Stimulated activated CD8-positive, alpha-beta memory T cell treated with anti-CD3 and anti-CD28 coated beads, Interleukin-7, amount 100 ng/mL, for 4 hours (primary cell): ENCODE measurements around the gene TMEM125.
A peak's percentile ranks its signal among the peaks of the same experiment; 100 is the strongest.

Experiments
- DNase-seq, 2 donors: peaks; one replicate each; pipeline ENCODE4 v3.0.0-alpha.2; 2020; ENCODE audit warnings: low read depth in 2 of 2

TMEM125 gene

GRCh38 chr1:43269627-43270375 is at the start of gene TMEM125:
Gene TMEM125, plus strand, starts transcription at chr1:43269983. Its CDS starts 2,740 bp downstream, at chr1:43272723.
- DNase-seq: no peak

DNA sequence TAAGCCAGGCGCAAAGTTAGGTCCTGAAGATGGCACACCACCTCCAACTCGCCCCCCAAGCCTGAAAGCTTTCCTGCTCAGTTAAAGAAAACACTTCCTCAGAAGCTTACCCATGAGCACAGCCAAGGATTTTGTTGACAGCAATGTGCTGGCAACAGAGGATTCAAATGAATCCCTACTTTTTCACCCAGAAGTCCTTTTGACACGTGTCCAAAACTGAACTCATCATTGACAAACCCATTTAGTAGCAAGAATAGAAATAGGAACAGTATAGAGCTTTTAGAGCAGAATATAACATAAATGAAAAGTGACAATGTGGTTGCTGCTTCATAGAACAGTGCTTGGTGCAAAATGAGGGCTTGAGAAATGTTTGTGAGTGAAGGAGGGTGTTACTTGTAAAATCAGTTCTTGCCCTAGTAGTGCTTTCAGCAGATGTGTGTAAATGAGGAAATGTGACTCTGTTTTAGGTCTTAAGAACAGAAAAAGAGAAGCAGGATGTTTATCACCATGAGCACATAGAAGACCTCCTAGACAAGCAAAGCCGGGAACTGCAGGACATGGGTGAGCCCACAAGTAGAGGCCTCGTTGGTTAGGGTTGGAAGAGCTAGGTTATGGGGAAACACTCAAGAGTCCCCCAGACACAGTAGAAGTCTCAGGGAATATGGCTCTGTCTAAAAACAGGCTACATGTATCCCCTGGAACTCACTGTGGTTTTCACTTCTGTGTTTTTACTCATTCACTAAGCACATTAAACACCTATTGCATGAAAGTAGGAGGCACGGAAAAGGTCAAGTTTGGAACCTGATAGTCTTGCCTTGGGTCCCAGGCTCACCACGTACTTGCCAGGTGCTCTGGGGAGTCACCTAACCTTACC is 48.6 kb upstream of the TMEM125 start:
- no peak for DNase-seq

DNA sequence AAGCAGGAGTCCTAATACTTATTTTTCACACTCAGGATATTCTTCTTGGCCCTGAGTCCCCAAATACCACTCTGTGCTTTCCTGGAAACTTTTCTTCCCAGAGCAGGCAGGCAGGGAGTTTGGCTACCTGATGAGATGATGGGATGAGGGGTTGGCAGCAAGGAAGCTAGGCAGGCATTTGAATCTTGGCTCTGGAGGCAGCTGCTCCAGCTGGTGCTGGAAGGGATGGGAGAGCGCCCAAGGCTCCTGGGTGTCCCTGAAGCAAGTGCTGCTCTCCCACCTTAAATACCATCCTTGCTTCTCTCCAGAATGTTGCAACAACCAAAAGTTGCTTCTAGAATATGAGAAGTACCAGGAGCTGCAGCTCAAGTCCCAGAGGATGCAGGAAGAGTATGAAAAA is 48.0 kb upstream of the TMEM125 start:
- no peak for DNase-seq

DNA sequence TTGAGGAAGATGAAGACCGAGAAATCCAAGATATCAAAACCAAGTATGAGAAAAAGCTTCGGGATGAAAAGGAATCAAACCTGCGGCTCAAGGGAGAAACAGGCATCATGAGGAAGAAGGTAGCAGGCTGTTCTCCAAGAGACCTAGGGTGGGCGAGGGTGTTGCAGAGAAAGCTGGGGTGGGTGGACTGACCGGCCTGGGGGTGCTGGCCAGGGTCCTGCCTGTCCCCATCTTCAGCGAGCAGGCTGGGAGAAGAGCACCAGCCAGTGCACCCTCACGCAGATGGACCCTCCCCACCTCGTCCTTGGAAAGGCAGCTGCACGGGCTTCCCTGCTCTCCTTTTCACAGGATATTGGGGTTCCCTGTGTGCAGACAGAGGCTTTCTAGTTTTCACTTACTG is 46.9 kb upstream of the TMEM125 start:
- DNase-seq: no peak

DNA sequence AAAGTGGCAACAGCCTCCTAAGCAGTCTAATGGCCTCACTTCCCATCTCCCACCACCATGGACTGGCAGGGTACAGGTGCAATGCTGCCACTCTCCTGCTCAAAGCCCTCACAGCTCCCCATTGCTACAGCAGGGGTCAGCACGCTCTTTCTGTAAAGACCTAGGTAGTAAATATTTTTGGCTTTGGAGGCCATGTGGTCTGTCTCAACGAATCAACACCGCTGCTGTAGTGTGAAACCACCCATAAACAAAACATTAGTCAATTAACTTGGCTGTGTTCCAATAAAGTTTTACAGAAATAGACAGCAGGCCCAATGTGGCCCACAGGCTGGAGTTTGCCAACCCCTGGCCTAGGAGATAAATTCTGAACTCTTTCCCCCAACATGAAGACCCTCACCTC is 44.6 kb upstream of the TMEM125 start:
- DNase-seq: no peak

DNA sequence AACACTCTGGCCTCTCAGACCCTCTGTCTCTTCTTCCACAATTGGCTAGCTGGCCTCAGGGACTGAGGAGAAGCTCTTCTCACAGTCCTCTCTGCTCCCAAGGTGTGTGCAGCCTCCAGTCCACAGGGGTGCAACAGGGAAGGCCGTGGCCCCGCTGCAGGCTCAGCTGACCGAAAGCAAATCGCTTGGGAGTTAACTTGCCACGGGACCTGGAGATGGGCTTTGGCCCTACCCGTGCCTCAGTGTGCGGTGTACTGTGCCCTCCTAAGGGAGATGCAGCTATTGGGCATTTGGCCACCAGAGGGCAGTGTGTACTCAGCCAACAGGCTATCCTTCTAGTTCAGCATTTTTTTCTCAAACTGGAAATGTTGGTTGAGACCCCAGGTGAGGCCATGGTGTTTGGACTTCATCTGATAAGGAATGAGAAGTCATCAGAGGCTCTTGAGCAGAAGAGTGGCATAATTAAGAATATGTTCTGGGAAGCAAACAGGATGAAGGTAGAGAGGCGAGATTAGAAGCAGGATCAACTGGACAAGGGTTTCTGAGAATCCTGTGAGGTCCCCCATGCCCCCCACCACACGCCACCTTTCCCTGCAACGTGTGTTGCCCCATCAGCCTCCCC is 42.5 kb upstream of the TMEM125 start:
- DNase-seq: peak; percentile 67 to 76

DNA sequence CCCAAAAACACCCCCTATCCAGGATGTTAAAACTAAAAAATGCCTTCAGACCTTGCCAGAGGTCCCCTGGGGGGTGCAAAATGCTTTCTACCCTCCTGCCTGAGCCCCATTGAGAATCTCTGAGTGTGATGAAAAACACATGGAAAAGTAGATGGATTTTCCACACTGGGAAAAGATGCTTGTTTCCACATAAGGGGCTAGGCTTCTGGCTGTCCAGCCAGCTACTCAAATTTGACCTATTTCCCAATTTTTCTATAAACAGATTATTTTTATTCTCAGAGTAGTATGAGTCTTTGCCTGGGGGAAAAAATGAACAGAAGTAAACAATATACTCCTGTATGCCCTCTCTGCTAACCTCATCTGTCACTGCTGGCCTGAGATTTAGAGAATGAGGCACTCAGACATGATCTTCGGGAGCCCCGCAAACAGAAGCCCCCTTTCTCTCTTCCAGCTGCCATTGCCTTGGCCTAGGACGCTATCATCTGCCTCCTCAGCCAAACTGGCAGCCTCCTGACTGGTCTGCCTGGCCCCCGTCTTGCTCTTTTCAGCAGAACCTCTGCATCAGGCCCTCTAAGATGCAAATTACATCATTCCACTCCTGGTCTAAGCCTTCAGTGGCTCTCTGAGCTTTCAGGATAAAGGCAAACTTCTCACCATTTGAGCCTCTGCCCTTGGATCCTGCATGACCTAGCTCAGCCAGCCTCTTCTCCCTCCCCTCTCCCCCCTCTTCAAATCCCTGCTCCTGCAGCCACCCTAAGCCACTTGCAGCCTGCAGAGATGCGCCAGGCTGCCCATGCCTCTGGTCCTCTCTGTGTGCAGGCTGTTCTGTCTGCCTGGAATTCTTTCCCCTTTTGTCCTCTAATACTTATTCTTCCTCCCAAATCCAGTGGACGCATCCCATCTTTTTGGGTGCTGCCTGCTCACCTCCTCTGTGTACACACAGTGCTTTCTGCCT is 39.7 kb upstream of the TMEM125 start:
- DNase-seq: no peak

DNA sequence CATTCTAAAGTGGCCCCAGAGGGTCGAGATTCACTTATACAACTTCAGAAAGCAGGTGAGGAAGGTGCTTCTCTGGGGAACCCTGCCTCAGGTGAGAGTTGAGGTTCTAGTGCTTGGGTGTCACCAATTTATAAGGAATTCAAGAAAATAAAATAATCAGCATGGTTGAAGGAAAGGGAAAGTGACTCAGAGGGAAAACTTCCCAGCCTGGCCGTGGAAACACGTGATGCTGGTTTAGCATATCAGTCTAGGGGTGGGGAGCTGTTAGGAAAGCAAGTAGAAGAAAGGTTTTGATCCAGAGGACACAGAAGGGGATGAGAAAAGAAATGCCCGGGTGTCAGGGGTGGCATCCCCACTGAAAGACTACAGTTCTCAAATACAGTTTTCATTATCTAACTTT is 37.7 kb upstream of the TMEM125 start:
- no peak for DNase-seq

- no peak for DNase-seq
Measured at GRCh38 chr1:43232482-43232881, 37.3 kb upstream of the TMEM125 start.

GRCh38 chr1:43233631-43234030 is 36.2 kb upstream of the TMEM125 start:
- no peak for DNase-seq

DNA sequence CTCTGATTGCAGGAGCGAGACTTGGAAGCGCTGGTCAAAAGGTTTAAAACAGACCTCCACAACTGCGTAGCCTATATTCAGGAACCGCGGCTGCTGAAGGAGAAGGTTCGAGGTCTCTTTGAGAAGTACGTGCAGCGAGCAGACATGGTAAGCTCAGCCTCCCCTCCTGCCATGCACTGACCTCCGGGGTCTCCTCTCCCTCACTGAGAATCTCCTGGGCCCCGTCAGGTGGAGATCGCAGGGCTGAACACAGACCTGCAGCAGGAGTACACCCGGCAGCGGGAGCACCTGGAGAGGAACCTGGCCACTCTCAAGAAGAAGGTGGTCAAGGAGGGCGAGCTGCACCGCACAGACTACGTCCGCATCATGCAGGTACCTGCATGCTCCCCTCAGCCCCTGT is 35.5 kb upstream of the TMEM125 start:
- no peak for DNase-seq

DNA sequence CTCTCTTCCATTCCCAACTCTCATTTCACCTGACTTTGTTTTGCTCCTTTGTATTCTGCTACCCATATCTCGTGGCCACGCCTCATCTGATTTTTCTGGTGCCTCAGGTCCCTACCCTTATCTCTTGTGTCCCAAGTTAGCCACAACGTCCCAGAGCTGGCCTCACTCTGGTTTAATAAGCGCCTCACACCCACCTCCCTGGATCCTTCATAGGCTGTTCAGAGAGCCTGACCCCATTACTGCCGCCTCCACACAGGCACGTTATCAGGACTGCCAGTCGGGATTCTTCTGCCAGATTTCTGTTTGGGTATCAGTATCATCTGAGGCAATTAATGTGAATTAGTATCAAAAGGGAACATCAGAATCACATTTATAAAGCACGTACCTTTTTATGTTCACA is 34.7 kb upstream of the TMEM125 start:
- DNase-seq: no peak

- DNase-seq: no peak
Measured at GRCh38 chr1:43235451-43236121, 34.2 kb upstream of the TMEM125 start.

- DNase-seq: no peak
Measured at GRCh38 chr1:43237121-43237520, 32.7 kb upstream of the TMEM125 start.

GRCh38 chr1:43238085-43238484 is 31.7 kb upstream of the TMEM125 start:
- DNase-seq: no peak

DNA sequence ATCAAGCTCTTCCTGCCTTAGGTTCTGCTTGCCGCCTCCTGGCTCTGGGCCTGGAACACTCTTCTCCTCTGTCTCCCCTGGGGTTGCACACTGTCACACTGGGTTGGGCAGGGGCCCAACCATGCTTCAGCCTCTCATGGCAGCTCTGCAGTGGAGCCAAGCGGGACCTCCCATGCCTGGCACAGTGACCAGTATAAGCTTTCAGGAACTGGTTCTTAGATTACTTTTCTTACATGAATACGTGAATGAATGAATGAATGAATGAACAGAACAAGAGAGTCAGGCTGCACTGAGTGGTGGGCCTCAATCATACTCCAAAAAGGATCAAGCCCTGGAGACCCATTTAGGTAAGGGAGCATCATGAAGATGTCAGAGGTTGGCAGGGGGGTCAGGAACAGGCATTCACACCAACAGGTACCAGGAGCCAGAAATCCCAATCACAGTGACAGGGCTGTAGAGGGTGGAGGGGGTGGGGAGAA is 30.8 kb upstream of the TMEM125 start:
- no peak for DNase-seq

GRCh38 chr1:43239484-43239883 is 30.3 kb upstream of the TMEM125 start:
- DNase-seq: no peak

DNA sequence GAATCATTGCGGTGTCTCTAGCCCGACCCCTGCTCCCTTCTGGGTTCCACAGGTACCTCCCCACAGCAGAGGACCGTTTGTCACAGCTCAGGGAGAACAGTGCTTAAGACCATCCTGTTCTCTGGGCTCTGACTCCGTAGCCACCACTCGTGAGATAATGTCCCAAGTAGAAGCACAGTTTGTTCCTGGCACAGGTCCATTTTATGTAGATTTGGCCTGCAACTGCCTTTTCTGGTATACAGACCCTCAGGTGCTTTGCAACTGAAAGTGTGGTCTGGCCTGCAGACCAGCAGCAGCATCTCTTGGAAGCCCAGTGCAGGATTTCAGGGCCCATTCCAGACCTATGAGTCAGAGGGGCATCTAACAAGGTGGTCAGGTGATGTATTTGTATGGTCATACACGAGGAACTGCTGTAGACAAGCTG is 28.4 kb upstream of the TMEM125 start:
- no peak for DNase-seq

DNA sequence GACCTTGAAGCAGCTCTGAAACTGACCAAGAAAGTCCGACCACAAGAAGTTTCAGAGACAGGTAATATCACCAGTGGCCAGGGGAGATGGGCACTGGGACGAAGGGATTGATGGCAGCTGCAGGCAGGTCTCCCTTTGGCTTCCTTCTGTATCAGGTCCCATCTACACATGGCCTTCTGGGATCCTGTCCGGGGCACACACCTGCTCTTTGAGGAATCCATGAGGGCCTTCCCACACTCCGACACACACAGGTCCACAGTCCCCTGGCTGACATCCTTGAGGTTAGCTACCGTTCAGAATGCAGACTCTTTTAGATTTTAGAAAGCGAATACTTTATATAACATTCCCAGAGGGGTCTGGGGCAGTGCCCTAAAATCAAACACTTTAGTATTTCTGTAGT is 26.5 kb upstream of the TMEM125 start:
- no peak for DNase-seq

DNA sequence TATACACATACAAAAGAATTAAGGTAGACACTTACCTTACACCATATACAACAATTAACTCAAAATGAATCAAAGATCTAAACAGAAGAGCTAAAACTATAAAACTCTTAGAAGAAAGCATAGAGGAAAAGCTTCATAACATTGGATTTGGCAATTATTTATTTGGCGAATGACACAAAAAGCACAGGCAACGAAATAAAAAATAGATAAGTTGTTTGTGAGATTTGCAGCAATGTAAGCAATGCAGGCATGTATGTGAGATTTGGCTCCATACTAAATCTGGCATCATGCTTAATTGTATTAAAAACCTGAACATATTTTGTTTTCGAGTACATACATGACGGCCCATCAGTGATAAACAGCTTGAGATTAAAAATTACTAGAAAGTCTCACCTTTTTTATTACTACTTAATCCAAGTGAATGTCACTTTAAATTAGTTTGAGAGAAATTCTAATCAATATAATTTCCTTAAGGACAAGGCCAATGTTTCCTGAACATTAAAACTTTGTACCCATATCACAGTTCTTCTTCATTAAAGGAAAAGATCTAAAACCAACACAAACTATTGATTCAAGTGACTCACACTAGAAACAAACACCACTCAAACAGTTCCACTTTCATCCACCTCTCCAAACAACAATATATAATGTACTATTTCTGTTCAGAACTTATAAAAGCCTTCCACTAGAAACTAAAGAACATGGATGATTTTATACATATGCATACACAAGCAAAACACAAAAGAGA is 23.1 kb upstream of the TMEM125 start:
- no peak for DNase-seq
